Right lobe of liver (tissue), 4 donors: ENCODE results near the gene SRPK3.
"Not testable (repeated sequence)": the region's sequence is repeated elsewhere in the genome, so short reads cannot be mapped to it uniquely, and the experiment has no call there.

Source experiments
- POLR2A ChIP-seq: fragments of 450-650 bp; IDR thresholded peaks from one replicate; pipeline ENCODE4 v1.6.1; 2017; ENCODE audit warnings: antibody characterized with exemption, mild to moderate bottlenecking
- TF ChIP-seq, protein P1 (sequence below), 4 donors: fragments of 200-600 bp in 3 of 4; fragments of 450-650 bp in 1 of 4; IDR thresholded peaks; one replicate each; pipeline versions ENCODE4 v1.5.1 to v1.8.0; 2016 to 2022; ENCODE audit warnings: antibody characterized with exemption in 4 of 4, mild to moderate bottlenecking in 2 of 4
- donor health status: DM: no; HTN: no; CAD: no.
- donor health status: DM: no; HTN: no; CAD: no.
- donor health status: DM: no; HTN: yes; CAD: no.

DNA sequence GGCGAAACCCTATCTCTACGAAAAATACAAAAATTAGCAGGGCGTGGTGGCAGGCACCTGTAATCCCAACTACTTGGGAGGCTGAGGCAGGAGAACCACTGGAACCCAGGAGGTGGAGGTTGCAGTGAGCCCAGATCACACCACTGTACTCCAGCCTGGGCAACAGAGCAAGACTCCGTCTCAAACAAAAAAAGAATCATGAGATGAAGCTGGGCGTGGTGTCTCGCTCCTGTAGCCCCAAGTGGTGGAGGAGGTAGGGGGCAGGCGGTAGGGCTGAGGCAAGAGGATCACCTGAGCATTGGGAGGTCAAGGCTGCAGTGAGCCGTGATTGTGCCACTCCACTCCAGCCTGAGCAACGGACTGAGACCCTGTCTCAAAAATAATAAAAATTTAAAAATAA lies 37.2 kb downstream of the SRPK3 start:
- TF ChIP-seq, protein P1, sequence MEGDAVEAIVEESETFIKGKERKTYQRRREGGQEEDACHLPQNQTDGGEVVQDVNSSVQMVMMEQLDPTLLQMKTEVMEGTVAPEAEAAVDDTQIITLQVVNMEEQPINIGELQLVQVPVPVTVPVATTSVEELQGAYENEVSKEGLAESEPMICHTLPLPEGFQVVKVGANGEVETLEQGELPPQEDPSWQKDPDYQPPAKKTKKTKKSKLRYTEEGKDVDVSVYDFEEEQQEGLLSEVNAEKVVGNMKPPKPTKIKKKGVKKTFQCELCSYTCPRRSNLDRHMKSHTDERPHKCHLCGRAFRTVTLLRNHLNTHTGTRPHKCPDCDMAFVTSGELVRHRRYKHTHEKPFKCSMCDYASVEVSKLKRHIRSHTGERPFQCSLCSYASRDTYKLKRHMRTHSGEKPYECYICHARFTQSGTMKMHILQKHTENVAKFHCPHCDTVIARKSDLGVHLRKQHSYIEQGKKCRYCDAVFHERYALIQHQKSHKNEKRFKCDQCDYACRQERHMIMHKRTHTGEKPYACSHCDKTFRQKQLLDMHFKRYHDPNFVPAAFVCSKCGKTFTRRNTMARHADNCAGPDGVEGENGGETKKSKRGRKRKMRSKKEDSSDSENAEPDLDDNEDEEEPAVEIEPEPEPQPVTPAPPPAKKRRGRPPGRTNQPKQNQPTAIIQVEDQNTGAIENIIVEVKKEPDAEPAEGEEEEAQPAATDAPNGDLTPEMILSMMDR (IDR thresholded peaks at IDR 0.05), result not testable (repeated sequence)
- TF ChIP-seq POLR2A, result not testable (repeated sequence)
